GM19438 (cell line): ENCODE results near the gene SCYGR4.
"Not testable (repeated sequence)": the region's sequence is repeated elsewhere in the genome, so short reads cannot be mapped to it uniquely, and the experiment has no call there.

Experiments
- ATAC-seq: cut with Tn5 transposase; IDR thresholded peaks from one replicate; pipeline ENCODE4 v1.9.1; 2021; ENCODE audit warnings: low read depth; ENCODE audit not compliant: unreplicated experiment

SCYGR4 gene

GRCh38 chr2:227617316-227618230 is at the start of gene SCYGR4:
Gene SCYGR4, plus strand, starts transcription at chr2:227617498. Its CDS starts 0 bp downstream, at chr2:227617498.
- ATAC-seq: no peak

- ATAC-seq: no peak
Measured at GRCh38 chr2:227568852-227569169, 48.5 kb upstream of the SCYGR4 start.

- ATAC-seq: no peak
Measured at GRCh38 chr2:227570615-227571014, 46.7 kb upstream of the SCYGR4 start.

GRCh38 chr2:227576110-227576509 is 41.2 kb upstream of the SCYGR4 start:
- no peak for ATAC-seq

- ATAC-seq: no peak
Measured at GRCh38 chr2:227576812-227577211, 40.5 kb upstream of the SCYGR4 start.

- no peak for ATAC-seq
Measured at GRCh38 chr2:227577555-227577954, 39.7 kb upstream of the SCYGR4 start.

- no peak for ATAC-seq
Measured at GRCh38 chr2:227578642-227579041, 38.7 kb upstream of the SCYGR4 start.

GRCh38 chr2:227579791-227580190 is 37.5 kb upstream of the SCYGR4 start:
- ATAC-seq: no peak

GRCh38 chr2:227582369-227582768 is 34.9 kb upstream of the SCYGR4 start:
- ATAC-seq: no peak

GRCh38 chr2:227592694-227593387 is 24.5 kb upstream of the SCYGR4 start:
- ATAC-seq: no peak

- no peak for ATAC-seq
Measured at GRCh38 chr2:227595797-227596196, 21.5 kb upstream of the SCYGR4 start.

GRCh38 chr2:227597036-227597435 is 20.3 kb upstream of the SCYGR4 start:
- ATAC-seq: no peak

- no peak for ATAC-seq
Measured at GRCh38 chr2:227597998-227598397, 19.3 kb upstream of the SCYGR4 start.

- not testable (repeated sequence) for ATAC-seq
Measured at GRCh38 chr2:227598835-227599503, 18.3 kb upstream of the SCYGR4 start, which contains the start of gene SCYGR2. Gene SCYGR2, plus strand, starts transcription at chr2:227598893. Its CDS starts 0 bp downstream, at chr2:227598893.

- no peak for ATAC-seq
Measured at GRCh38 chr2:227602358-227602757, 14.9 kb upstream of the SCYGR4 start.

GRCh38 chr2:227606476-227606875 is 10.8 kb upstream of the SCYGR4 start:
- no peak for ATAC-seq

- no peak for ATAC-seq
Measured at GRCh38 chr2:227607941-227608340, 9.4 kb upstream of the SCYGR4 start.

GRCh38 chr2:227608561-227609338 is 8.5 kb upstream of the SCYGR4 start:
- peak; percentile 69 for ATAC-seq

GRCh38 chr2:227610123-227610522 is 7.2 kb upstream of the SCYGR4 start:
- ATAC-seq: no peak

- no peak for ATAC-seq
Measured at GRCh38 chr2:227612546-227613271, 4.6 kb upstream of the SCYGR4 start.
